IMR-90 (cell line): ENCODE data around the gene PSAP. TPM values are rescaled to one million over a fixed set of nuclear protein-coding genes. Genes with fewer than 3 reads are reported as not detected.

Source experiments
- ATAC-seq: fragments of 200-7000 bp; cut with Tn5 transposase; 2 replicates; pipeline ENCODE4 v1.9.1; 2020; ENCODE audit warnings: low read depth, mild to moderate bottlenecking, moderate library complexity
- BruUV-seq: library from RNA; stranded (reverse); fragments of 400-500 nt; replicated peaks from 2 replicates; lab custom pipeline; 2021; lab: Mats Ljungman, UMichigan
- CTCF ChIA-PET: fragments of 300-600 bp; formaldehyde crosslinking; extraction: SDS; loops from one replicate; lab custom pipeline; 2021; ENCODE audit warnings: antibody characterized with exemption; lab: Yijun Ruan, JAX
- POLR2A ChIA-PET: fragments of 300-600 bp; sonication (Branson Sonifier 250); formaldehyde crosslinking; loops from one replicate; lab custom pipeline; 2022; ENCODE audit warnings: antibody characterized with exemption; ENCODE audit not compliant: unreplicated experiment; lab: Charles Lee
- DNase-seq: peaks from one replicate; pipeline ENCODE4 v3.0.0; 2013
- H2AFZ ChIP-seq: replicated peaks from 2 replicates; pipeline ENCODE3; 2013; ENCODE audit warnings: low read length, mild to moderate bottlenecking; ENCODE audit not compliant: poor library complexity
- H2AK5ac ChIP-seq: 2 replicates; pipeline ENCODE4 v1.6.1; 2013; ENCODE audit warnings: low read depth, low read length, inconsistent platforms
- H2AK9ac ChIP-seq: replicated peaks from 2 replicates; pipeline ENCODE3; 2013; ENCODE audit warnings: mild to moderate bottlenecking, low read depth, low read length, moderate library complexity; ENCODE audit not compliant: poor library complexity
- H2BK120ac ChIP-seq: 2 replicates; pipeline ENCODE4 v1.6.1; 2013; ENCODE audit warnings: low read depth, low read length, inconsistent platforms
- H2BK15ac ChIP-seq: 3 replicates; pipeline ENCODE4 v1.6.1; 2013; ENCODE audit warnings: low read depth, low read length, inconsistent platforms
- H2BK20ac ChIP-seq: 2 replicates; pipeline ENCODE4 v1.6.1; 2013; ENCODE audit warnings: low read depth, mild to moderate bottlenecking, inconsistent platforms, low read length, moderate library complexity
- H2BK5ac ChIP-seq: 2 replicates; pipeline ENCODE4 v1.6.1; 2013; ENCODE audit warnings: mild to moderate bottlenecking, low read depth, low read length, inconsistent platforms; ENCODE audit not compliant: poor library complexity, severe bottlenecking
- H3K14ac ChIP-seq: replicated peaks from 2 replicates; pipeline ENCODE4 v1.6.1; 2013; ENCODE audit warnings: low read depth, low read length, inconsistent platforms
- H3K18ac ChIP-seq: 2 replicates; pipeline ENCODE4 v1.6.1; 2013; ENCODE audit warnings: low read depth, low read length, control low read depth
- H3K23ac ChIP-seq: 2 replicates; pipeline ENCODE4 v1.6.1; 2013; ENCODE audit warnings: low read depth, low read length, inconsistent platforms
- H3K27ac ChIP-seq: 2 replicates; pipeline ENCODE4 v1.5.1; 2013; ENCODE audit warnings: mild to moderate bottlenecking, control low read depth, low read length; ENCODE audit not compliant: insufficient read depth
- H3K27me3 ChIP-seq: 2 replicates; pipeline ENCODE4 v1.6.1; 2013; ENCODE audit warnings: low read length; ENCODE audit not compliant: control insufficient read depth, insufficient read depth
- H3K36me3 ChIP-seq: 2 replicates; pipeline ENCODE4 v1.6.1; 2013; ENCODE audit warnings: low read length, mixed read lengths; ENCODE audit not compliant: control insufficient read depth, insufficient read depth
- H3K4ac ChIP-seq: 2 replicates; pipeline ENCODE4 v1.6.1; 2013; ENCODE audit warnings: low read depth, low read length, inconsistent platforms
- H3K4me1 ChIP-seq: 2 replicates; pipeline ENCODE4 v1.6.1; 2013; ENCODE audit warnings: low read length, mixed read lengths; ENCODE audit not compliant: control insufficient read depth, insufficient read depth
- H3K4me2 ChIP-seq: 2 replicates; pipeline ENCODE4 v1.6.1; 2013; ENCODE audit warnings: low read depth, mild to moderate bottlenecking, control low read depth, low read length, moderate library complexity
- H3K4me3 ChIP-seq: 2 replicates; pipeline ENCODE4 v1.5.1; 2013; ENCODE audit warnings: low read depth, mild to moderate bottlenecking, control low read depth, low read length, moderate library complexity; ENCODE audit not compliant: insufficient read depth
- H3K56ac ChIP-seq: 2 replicates; pipeline ENCODE4 v1.6.1; 2013; ENCODE audit warnings: low read length, inconsistent platforms; ENCODE audit not compliant: insufficient read depth; ENCODE audit errors: extremely low read depth
- H3K79me1 ChIP-seq, 2 experiments: 2 replicates each; pipeline ENCODE4 v1.6.1; 2013; ENCODE audit warnings: low read length in 2 of 2, inconsistent platforms in 1 of 2, low read depth in 1 of 2
- H3K9ac ChIP-seq: 2 replicates; pipeline ENCODE4 v1.6.1; 2013; ENCODE audit warnings: low read depth, low read length, control low read depth
- H3K9me1 ChIP-seq: 2 replicates; pipeline ENCODE4 v1.6.1; 2013; ENCODE audit warnings: low read length, inconsistent platforms; ENCODE audit not compliant: insufficient read depth
- H3K9me3 ChIP-seq: 2 replicates; pipeline ENCODE4 v1.6.1; 2013; ENCODE audit warnings: low read length; ENCODE audit not compliant: control insufficient read depth, insufficient read depth
- H4K20me1 ChIP-seq: 2 replicates; pipeline ENCODE4 v1.6.1; 2013; ENCODE audit warnings: low read length, inconsistent platforms; ENCODE audit not compliant: insufficient read depth
- H4K5ac ChIP-seq: 2 replicates; pipeline ENCODE4 v1.6.1; 2013; ENCODE audit warnings: mild to moderate bottlenecking, low read depth, low read length, control low read depth
- H4K8ac ChIP-seq, 2 experiments: 2 replicates each; pipeline ENCODE4 v1.6.1; 2013; ENCODE audit warnings: low read depth in 2 of 2, low read length in 2 of 2, control low read depth in 1 of 2, inconsistent platforms in 1 of 2
- H4K91ac ChIP-seq: 2 replicates; pipeline ENCODE4 v1.6.1; 2013; ENCODE audit warnings: low read depth, low read length, inconsistent platforms; ENCODE audit not compliant: insufficient read depth
- ELK1 ChIP-seq: fragments of 150-350 bp; IDR thresholded peaks from 2 replicates; pipeline ENCODE4 v1.6.1; 2016; ENCODE audit warnings: low read depth, mild to moderate bottlenecking, low read length, moderate library complexity, borderline replicate concordance
- MAZ ChIP-seq: IDR thresholded peaks from 2 replicates; pipeline ENCODE4 v1.6.1; 2012; ENCODE audit warnings: low read depth, mild to moderate bottlenecking, low read length, improper control_type of control experiment, moderate library complexity, borderline replicate concordance
- NFE2L2 ChIP-seq: fragments of 150-350 bp; IDR thresholded peaks from 2 replicates; pipeline ENCODE4 v1.6.1; 2016; ENCODE audit warnings: low read depth, mild to moderate bottlenecking, low read length
- USF2 ChIP-seq: fragments of 150-350 bp; IDR thresholded peaks from 2 replicates; pipeline ENCODE4 v1.6.1; 2017; ENCODE audit warnings: mild to moderate bottlenecking, antibody characterized with exemption, low read length, low read depth
- WGBS, 2 experiments: methylation state at CpG; one replicate each; pipeline versions ENCODE4 v1.1.5 to v1.1.7; 2013; ENCODE audit warnings: missing lambda C conversion rate in 2 of 2; ENCODE audit not compliant: insufficient read length in 1 of 2; ENCODE audit errors: extremely low coverage in 2 of 2; 5-methylcytosine and 5-hydroxymethylcytosine counted together
- dilution Hi-C: fragments of 300-500 bp; cut with HindIII; formaldehyde crosslinking; loops from one replicate; pipeline ENCODE4 v1.14.3; 2018; ENCODE audit warnings: low sequenced_read_pairs; ENCODE audit not compliant: unreplicated experiment
- in situ Hi-C: fragments of 300-500 bp; cut with MboI; formaldehyde crosslinking; loops from 3 replicates; pipeline ENCODE4 v1.14.3; 2019; ENCODE audit warnings: low sequenced_read_pairs, inconsistent platforms, mixed read lengths
- intact Hi-C: fragments of 100-400 bp; cut with micrococcal nuclease; formaldehyde crosslinking; loops from 2 replicates; pipeline ENCODE4 v1.10.0; 2022
- polyA plus RNA-seq, 3 experiments: library from polyadenylated mRNA; depleted of rRNA; stranded (reverse); fragments of >200 nt; gene quantifications; 2 replicates each; pipeline ENCODE4 v1.2.3, GENCODE V29; 2012; ENCODE audit warnings: low replicate concordance in 1 of 3
- total RNA-seq: library from RNA; depleted of rRNA; stranded (reverse); fragments of >200 nt; gene quantifications from 2 replicates; pipeline ENCODE4 v1.2.3, GENCODE V29; 2012

PSAP gene
- total and polyA plus RNA-seq, 2 of the 4 experiments (the other 2 are of a cell fraction), result 216 to 876 TPM

- H3K27ac ChIP-seq, result no peak overlapping the region
- WGBS, 2 experiments, result 84% methylated on average over 9 of the region's 21 CpGs; no CpG with 5 or more reads in 1 of the 2 experiments
- no peak overlapping the region for H2BK120ac ChIP-seq
- H3K18ac ChIP-seq, result no peak overlapping the region
- H3K27me3 ChIP-seq, result peaks cover 21% of the 10 kb centered on the region
- no peak overlapping the region for H4K91ac ChIP-seq
- no peak for TF ChIP-seq USF2
- TF ChIP-seq NFE2L2, result no peak
- no peak for TF ChIP-seq MAZ
- no peak for TF ChIP-seq ELK1
- H3K79me1 ChIP-seq, result no peaks in the 10 kb centered on the region
- H4K8ac ChIP-seq, result no peak overlapping the region
- H2AK9ac ChIP-seq, result peak overlapping the region; percentile 60
- H4K5ac ChIP-seq, result no peak overlapping the region
- in situ Hi-C loops (no loop called here), dilution Hi-C loops (no loop called here), intact Hi-C loops (no loop called here)
- no peak for DNase-seq
- no peak overlapping the region for H2BK5ac ChIP-seq
- no peaks in the 10 kb centered on the region; the same call in 1 of the 2 replicates for H3K9me1 ChIP-seq
- H3K4ac ChIP-seq, result no peak overlapping the region
- H3K36me3 ChIP-seq, result no peaks in the 10 kb centered on the region
- ATAC-seq, result no peak
- no peak overlapping the region for H3K23ac ChIP-seq
- H2BK20ac ChIP-seq, result no peak overlapping the region
- H3K4me3 ChIP-seq, result no peak overlapping the region
- H2BK15ac ChIP-seq, result no peak overlapping the region
- CTCF ChIA-PET, result no interaction called here
- no peak overlapping the region for H3K56ac ChIP-seq
- no peak overlapping the region for H3K4me2 ChIP-seq
- no peak overlapping the region for H3K14ac ChIP-seq
- H3K9me3 ChIP-seq, result no peaks in the 10 kb centered on the region
- POLR2A ChIA-PET, result no interaction called here
- BruUV-seq, result no TSS peak
- no peaks in the 10 kb centered on the region for H3K4me1 ChIP-seq
- H3K9ac ChIP-seq, result no peak overlapping the region
- H2AK5ac ChIP-seq, result no peak overlapping the region
- H2AFZ ChIP-seq, result no peak overlapping the region
- H4K20me1 ChIP-seq, result peaks cover 10% of the 10 kb centered on the region; the same call in 1 of the 2 replicates
Measured at GRCh38 chr10:71807557-71808510, 43.2 kb downstream of the PSAP start.
